GM04504 (cell line): ENCODE results near the gene LIPN.
"Not testable (repeated sequence)": the region's sequence is repeated elsewhere in the genome, so short reads cannot be mapped to it uniquely, and the experiment has no call there.

Experiments
- DNase-seq: peaks from one replicate; pipeline ENCODE4 v3.0.0-alpha.2; 2012; ENCODE audit warnings: low read depth

Gene LIPN

GRCh38 chr10:88759366-88760101 is at the start of gene LIPN:
LIPN (plus strand) TSS chr10:88760020; CDS start chr10:88761406, 1,386 bp downstream.
- DNase-seq: no peak

- DNase-seq: no peak
These were observed 44.3 kb upstream of the LIPN start for GRCh38 chr10:88715517-88715916.

GRCh38 chr10:88721392-88721791 is 38.4 kb upstream of the LIPN start:
- no peak for DNase-seq

GRCh38 chr10:88725798-88726197 is 34.0 kb upstream of the LIPN start:
- DNase-seq: no peak

GRCh38 chr10:88728107-88728763 is 31.6 kb upstream of the LIPN start:
- DNase-seq: no peak

GRCh38 chr10:88730864-88731263 is 29.0 kb upstream of the LIPN start:
- no peak for DNase-seq

- no peak for DNase-seq
These were observed 28.5 kb upstream of the LIPN start for GRCh38 chr10:88731296-88731695.

- no peak for DNase-seq
These were observed 26.6 kb upstream of the LIPN start for GRCh38 chr10:88733215-88733614.

- no peak for DNase-seq
These were observed 24.2 kb upstream of the LIPN start for GRCh38 chr10:88735661-88736060.

GRCh38 chr10:88741921-88742320 is 17.9 kb upstream of the LIPN start:
- not testable (repeated sequence) for DNase-seq

GRCh38 chr10:88742448-88742847 is 17.4 kb upstream of the LIPN start:
- no peak for DNase-seq

GRCh38 chr10:88744002-88744401 is 15.8 kb upstream of the LIPN start:
- DNase-seq: no peak

- DNase-seq: no peak
These were observed 14.2 kb upstream of the LIPN start for GRCh38 chr10:88745633-88746032.

- peak; percentile 59 for DNase-seq
These were observed 5.5 kb upstream of the LIPN start for GRCh38 chr10:88754287-88754686.

GRCh38 chr10:88755753-88756152 is 4.1 kb upstream of the LIPN start:
- DNase-seq: no peak

GRCh38 chr10:88756660-88757059 is 3.2 kb upstream of the LIPN start:
- no peak for DNase-seq

- DNase-seq: no peak
These were observed 3.1 kb downstream of the LIPN start for GRCh38 chr10:88762906-88763305.

GRCh38 chr10:88763441-88763840 is 3.6 kb downstream of the LIPN start:
- peak; percentile 12 for DNase-seq

GRCh38 chr10:88764110-88764509 is 4.3 kb downstream of the LIPN start:
- DNase-seq: no peak

- no peak for DNase-seq
These were observed 6.0 kb downstream of the LIPN start for GRCh38 chr10:88765816-88766215.

GRCh38 chr10:88769384-88769783 is 9.6 kb downstream of the LIPN start:
- DNase-seq: no peak

- no peak for DNase-seq
These were observed 21.4 kb downstream of the LIPN start for GRCh38 chr10:88781206-88781605.

GRCh38 chr10:88782222-88782621 is 22.4 kb downstream of the LIPN start:
- no peak for DNase-seq

GRCh38 chr10:88783724-88784123 is 23.9 kb downstream of the LIPN start:
- DNase-seq: no peak
